Naive B cell (primary cell): ENCODE data around the gene ODAM. TPM values are rescaled to one million over a fixed set of nuclear protein-coding genes. Genes with fewer than 3 reads are reported as not detected.
A peak's percentile ranks its signal among the peaks of the same experiment; 100 is the strongest.
"Not testable (repeated sequence)": the region's sequence is repeated elsewhere in the genome, so short reads cannot be mapped to it uniquely, and the experiment has no call there.

ENCODE experiments used
- ATAC-seq, 2 donors: fragments of 150-1000 bp; cut with Tn5 transposase; 2 replicates each; pipeline ENCODE4 v1.10.0; 2021; ENCODE audit warnings: low read depth in 2 of 2, mild to moderate bottlenecking in 2 of 2, moderate library complexity in 2 of 2
- DNase-seq: peaks from one replicate; pipeline ENCODE4 v3.0.0; 2022
- H3K27ac Mint-ChIP-seq, 6 donors: one replicate each; pipeline ENCODE4 v1.8.0; 2020 to 2022; ENCODE audit warnings: mild to moderate bottlenecking in 6 of 6, mixed read lengths in 6 of 6, moderate library complexity in 5 of 6, inconsistent platforms in 2 of 6
- H3K27me3 Mint-ChIP-seq, 3 donors: one replicate each; pipeline ENCODE4 v1.8.0; 2021 to 2022; ENCODE audit warnings: mixed read lengths in 3 of 3, mild to moderate bottlenecking in 1 of 3
- H3K36me3 Mint-ChIP-seq, 2 donors: one replicate each; pipeline ENCODE4 v1.8.0; 2020 to 2022; ENCODE audit warnings: mixed read lengths in 2 of 2, inconsistent platforms in 1 of 2, mild to moderate bottlenecking in 1 of 2
- H3K4me1 Mint-ChIP-seq, 3 donors: one replicate each; pipeline ENCODE4 v1.8.0; 2020 to 2022; ENCODE audit warnings: mixed read lengths in 3 of 3, inconsistent platforms in 1 of 3, mild to moderate bottlenecking in 1 of 3, moderate library complexity in 1 of 3
- H3K4me3 Mint-ChIP-seq, 8 donors: one replicate each; pipeline ENCODE4 v1.8.0; 2020 to 2022; ENCODE audit warnings: mild to moderate bottlenecking in 8 of 8, mixed read lengths in 8 of 8, moderate library complexity in 8 of 8, inconsistent platforms in 2 of 8
- H3K9me3 Mint-ChIP-seq, 7 donors: one replicate each; pipeline ENCODE4 v1.8.0; 2020 to 2022; ENCODE audit warnings: mixed read lengths in 7 of 7, mild to moderate bottlenecking in 5 of 7, inconsistent platforms in 2 of 7, moderate library complexity in 1 of 7
- polyA plus RNA-seq, 6 donors: library from polyadenylated mRNA; unstranded; fragments of 300-500 nt; fragmentation: Illumina TruSeq; gene quantifications; one replicate each; pipeline ENCODE4 v1.2.3, GENCODE V29; 2021; ENCODE audit warnings: low read depth in 6 of 6

ODAM gene
- polyA plus RNA-seq, 6 donors from 2014 or later = not detected

DNA sequence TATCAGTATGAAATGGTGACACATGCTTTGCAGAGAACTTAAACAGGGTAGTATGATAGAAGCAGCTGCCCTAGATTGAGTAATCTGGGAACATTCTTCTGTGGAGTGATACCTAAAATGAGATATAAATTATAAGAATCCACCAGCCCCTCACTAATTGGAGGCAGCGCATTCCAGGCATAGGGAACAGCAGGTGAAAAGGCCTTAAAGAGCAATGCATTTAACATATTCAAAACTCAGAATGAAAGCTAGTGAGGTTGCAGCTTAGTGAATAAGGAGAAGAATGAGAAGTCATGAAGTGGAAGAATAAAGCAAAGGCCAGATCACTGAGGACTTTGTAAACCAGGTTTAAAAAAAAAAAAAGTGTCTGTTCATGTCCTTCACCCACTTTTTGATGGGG lies 4.9 kb upstream of the ODAM start:
- H3K9me3 Mint-ChIP-seq = peaks cover 0 to 2% (median 0%) of the 10 kb centered on the region in 7 donors
- H3K4me1 Mint-ChIP-seq = no peaks in the 10 kb centered on the region
- H3K36me3 Mint-ChIP-seq = no peaks in the 10 kb centered on the region
- ATAC-seq (no peak), DNase-seq (no peak)
- H3K4me3 Mint-ChIP-seq = no peak overlapping the region
- H3K27ac Mint-ChIP-seq = no peak overlapping the region
- no peaks in the 10 kb centered on the region for H3K27me3 Mint-ChIP-seq

DNA sequence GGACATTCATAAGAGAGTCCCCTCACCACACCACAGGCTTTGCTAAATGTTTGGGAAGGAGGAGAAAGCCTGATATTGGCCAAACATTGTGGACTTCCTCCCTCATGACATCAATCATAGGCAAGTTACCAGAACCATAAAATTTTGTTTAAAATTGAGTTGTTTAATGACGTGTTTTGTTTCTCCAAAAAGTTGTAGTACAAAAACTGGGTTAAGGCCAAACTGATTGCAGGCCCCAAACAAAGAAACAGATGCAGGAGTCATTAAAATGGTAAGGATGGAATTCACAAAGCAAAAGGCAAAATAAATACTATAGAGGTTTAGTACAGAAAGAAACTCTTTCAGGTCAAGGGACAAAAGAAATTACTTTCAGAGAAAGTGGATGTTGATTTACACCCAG lies 3.9 kb upstream of the ODAM start:
- ATAC-seq (no peak), DNase-seq (no peak)
- H3K4me3 Mint-ChIP-seq = no peak overlapping the region
- H3K27ac Mint-ChIP-seq = no peak overlapping the region
- no peaks in the 10 kb centered on the region for H3K4me1 Mint-ChIP-seq
- H3K27me3 Mint-ChIP-seq = no peaks in the 10 kb centered on the region
- H3K36me3 Mint-ChIP-seq = no peaks in the 10 kb centered on the region
- H3K9me3 Mint-ChIP-seq = peaks cover 0 to 2% (median 0%) of the 10 kb centered on the region in 7 donors

GRCh38 chr4:70192895-70193294 lies 2.6 kb upstream of the ODAM start:
- Mint-ChIP-seq H3K27me3 (no peaks in the 10 kb centered on the region), H3K4me3 (peak overlapping the region in 1 of 8 donors; percentile 3), H3K27ac (no peak overlapping the region), H3K9me3 (peaks cover 0 to 2% (median 0%) of the 10 kb centered on the region in 7 donors), H3K4me1 (no peaks in the 10 kb centered on the region), H3K36me3 (no peaks in the 10 kb centered on the region)
- ATAC-seq (no peak), DNase-seq (no peak)

DNA sequence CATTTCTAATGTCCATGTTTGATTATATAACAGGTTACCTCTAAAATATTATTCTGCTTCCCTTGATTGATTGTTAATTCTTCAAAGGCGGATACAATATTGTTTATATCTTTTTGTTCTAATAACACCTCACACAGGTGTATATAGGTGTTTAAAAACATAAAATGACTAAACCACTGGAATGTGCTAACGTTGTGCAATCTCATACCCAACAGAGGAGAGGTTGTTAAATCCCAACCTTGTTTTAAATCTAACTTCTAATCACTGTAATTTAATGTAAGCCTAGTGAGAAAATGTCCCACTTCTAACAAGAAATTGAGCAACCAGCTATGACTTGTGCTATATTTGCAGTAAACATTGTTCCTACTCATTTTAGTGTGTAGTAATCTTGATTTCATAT lies 1.3 kb downstream of the ODAM start:
- no peak overlapping the region for H3K4me3 Mint-ChIP-seq
- DNase-seq (no peak), ATAC-seq (no peak)
- no peak overlapping the region for H3K27ac Mint-ChIP-seq
- H3K9me3 Mint-ChIP-seq = peaks cover 0 to 1% (median 0%) of the 10 kb centered on the region in 7 donors
- no peaks in the 10 kb centered on the region for H3K4me1 Mint-ChIP-seq
- no peaks in the 10 kb centered on the region for H3K27me3 Mint-ChIP-seq
- no peaks in the 10 kb centered on the region for H3K36me3 Mint-ChIP-seq

DNA sequence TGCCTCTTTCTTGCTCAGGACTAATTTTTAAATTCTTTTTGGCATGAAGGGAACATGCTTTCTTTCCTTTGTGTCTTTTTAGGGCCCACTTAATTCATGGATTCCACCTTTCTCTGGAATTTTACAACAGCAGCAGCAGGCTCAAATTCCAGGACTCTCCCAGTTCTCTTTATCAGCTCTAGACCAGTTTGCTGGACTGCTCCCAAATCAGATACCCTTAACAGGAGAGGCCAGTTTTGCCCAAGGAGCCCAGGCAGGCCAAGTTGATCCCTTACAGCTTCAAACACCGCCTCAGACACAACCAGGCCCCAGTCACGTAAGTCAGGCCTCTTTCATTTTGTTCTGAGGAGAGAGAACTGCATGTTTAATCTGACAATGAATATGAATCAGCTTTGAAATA lies 2.3 kb downstream of the ODAM start:
- Mint-ChIP-seq H3K27ac (no peak overlapping the region), H3K9me3 (peaks cover 0 to 1% (median 0%) of the 10 kb centered on the region in 7 donors), H3K4me1 (no peaks in the 10 kb centered on the region), H3K27me3 (no peaks in the 10 kb centered on the region), H3K36me3 (no peaks in the 10 kb centered on the region), H3K4me3 (no peak overlapping the region)
- ATAC-seq = no peak
- DNase-seq = no peak

DNA sequence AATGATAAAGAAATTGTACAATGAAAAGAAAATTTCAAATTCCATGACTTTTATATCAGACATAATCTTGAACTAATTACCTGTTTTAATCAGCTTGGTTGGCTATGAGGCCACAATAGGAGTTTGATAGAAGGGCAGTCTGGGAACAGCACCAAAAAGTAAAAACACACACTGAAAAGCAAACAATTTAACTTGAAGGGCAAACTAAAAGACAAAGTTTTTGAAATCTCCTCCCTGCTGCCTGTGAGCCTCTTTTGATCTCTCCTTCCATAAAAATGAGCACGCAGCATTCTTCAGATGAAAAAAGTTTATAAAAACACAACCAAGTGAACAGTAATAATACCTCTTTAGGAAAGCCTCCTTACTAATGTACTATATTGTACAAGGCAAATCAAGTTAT lies 8.1 kb downstream of the ODAM start:
- Mint-ChIP-seq H3K4me3 (no peak overlapping the region), H3K27me3 (no peaks in the 10 kb centered on the region), H3K9me3 (peaks cover 0 to 5% (median 0%) of the 10 kb centered on the region in 7 donors), H3K36me3 (no peaks in the 10 kb centered on the region), H3K4me1 (no peaks in the 10 kb centered on the region), H3K27ac (no peak overlapping the region)
- no peak for DNase-seq
- no peak for ATAC-seq

DNA sequence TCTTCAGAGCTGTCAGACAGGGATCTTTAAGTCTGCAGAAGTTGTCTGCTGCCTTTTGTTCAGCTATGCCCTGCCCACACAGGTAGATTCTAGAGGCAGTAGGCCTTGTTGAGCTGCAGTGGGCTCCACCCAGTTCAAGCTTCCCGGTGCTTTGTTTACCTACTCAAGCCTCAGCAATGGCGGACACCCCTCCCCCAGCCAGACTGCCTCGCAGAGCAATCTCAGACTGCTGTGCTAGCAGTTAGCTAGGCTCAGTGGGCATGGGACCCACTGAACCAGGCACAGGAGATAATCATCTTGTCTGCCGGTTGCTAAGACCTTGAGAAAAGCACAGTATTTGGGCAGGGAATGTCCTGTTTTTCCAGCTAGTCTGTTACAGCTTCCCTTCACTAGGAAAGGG lies 17.2 kb downstream of the ODAM start:
- not testable (repeated sequence) for DNase-seq, H3K27me3 Mint-ChIP-seq, H3K36me3 Mint-ChIP-seq, H3K27ac Mint-ChIP-seq, H3K4me1 Mint-ChIP-seq, ATAC-seq, H3K4me3 Mint-ChIP-seq
- peaks cover 0 to 14% (median 9%) of the 10 kb centered on the region in 7 donors for H3K9me3 Mint-ChIP-seq

- not testable (repeated sequence) for H3K4me1 Mint-ChIP-seq, DNase-seq, H3K36me3 Mint-ChIP-seq, H3K4me3 Mint-ChIP-seq, H3K9me3 Mint-ChIP-seq, ATAC-seq, H3K27ac Mint-ChIP-seq, H3K27me3 Mint-ChIP-seq
These were observed 20.6 kb downstream of the ODAM start for GRCh38 chr4:70216109-70216508.

DNA sequence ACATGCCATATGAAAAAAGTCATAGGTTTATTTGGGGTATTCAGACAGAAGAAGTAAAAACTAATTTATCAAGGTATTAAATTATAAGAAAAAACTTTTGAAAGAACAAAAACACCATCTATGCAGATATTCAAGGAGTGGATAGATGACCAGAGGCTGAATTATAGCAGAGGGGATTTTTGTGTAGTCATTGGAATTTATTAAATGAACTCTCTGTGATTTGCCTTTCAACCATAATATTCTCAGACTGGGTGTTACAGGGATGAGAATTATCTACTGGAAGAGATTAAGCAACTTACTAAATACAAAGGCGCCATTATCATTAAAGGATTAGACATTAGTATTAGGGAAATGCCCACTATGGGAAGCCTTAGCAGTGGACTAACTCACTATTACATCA lies 21.0 kb downstream of the ODAM start:
- DNase-seq, H3K4me3 Mint-ChIP-seq, H3K27ac Mint-ChIP-seq, H3K9me3 Mint-ChIP-seq, ATAC-seq, H3K27me3 Mint-ChIP-seq, H3K4me1 Mint-ChIP-seq, H3K36me3 Mint-ChIP-seq: not testable (repeated sequence)

DNA sequence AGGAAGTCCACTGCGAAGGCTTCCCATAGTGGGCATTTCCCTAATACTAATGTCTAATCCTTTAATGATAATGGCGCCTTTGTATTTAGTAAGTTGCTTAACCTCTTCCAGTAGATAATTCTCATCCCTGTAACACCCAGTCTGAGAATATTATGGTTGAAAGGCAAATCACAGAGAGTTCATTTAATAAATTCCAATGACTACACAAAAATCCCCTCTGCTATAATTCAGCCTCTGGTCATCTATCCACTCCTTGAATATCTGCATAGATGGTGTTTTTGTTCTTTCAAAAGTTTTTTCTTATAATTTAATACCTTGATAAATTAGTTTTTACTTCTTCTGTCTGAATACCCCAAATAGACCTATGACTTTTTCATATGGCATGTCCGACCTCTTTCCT lies 25.9 kb downstream of the ODAM start:
- DNase-seq, H3K4me3 Mint-ChIP-seq, H3K27me3 Mint-ChIP-seq, H3K9me3 Mint-ChIP-seq, H3K4me1 Mint-ChIP-seq, H3K27ac Mint-ChIP-seq, ATAC-seq, H3K36me3 Mint-ChIP-seq: not testable (repeated sequence)

DNA sequence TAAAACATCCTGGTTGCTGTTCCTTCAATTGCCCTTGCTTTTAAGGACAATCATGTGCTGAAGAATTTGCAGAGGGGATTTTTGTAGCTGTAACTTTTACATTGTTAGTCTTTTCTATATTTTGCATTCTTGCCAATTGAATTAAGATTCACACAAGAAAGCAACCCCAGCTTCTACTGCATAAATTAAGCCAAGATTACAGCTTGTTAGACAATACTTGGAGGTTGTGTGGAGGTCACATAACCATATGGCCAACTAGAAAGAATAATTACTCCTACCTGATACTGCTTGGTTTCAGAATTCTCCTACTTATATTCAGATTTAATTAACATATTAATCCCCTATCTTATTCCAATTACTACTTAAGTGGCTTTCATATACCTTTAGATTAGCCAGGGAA lies 26.3 kb downstream of the ODAM start:
- DNase-seq, H3K36me3 Mint-ChIP-seq, H3K27ac Mint-ChIP-seq, H3K4me3 Mint-ChIP-seq, H3K4me1 Mint-ChIP-seq, H3K9me3 Mint-ChIP-seq, ATAC-seq, H3K27me3 Mint-ChIP-seq: not testable (repeated sequence)

- Mint-ChIP-seq H3K27ac (no peak within 1 kb of the TSS), H3K27me3 (no peaks in the 10 kb centered on the region), H3K4me1 (no peaks in the 10 kb centered on the region), H3K9me3 (peaks cover 0 to 2% (median 0%) of the 10 kb centered on the region in 7 donors), H3K4me3 (no peak within 1 kb of the TSS), H3K36me3 (no peaks in the 10 kb centered on the region)
- DNase-seq (no peak), ATAC-seq (no peak)
These were observed 30.3 kb downstream of the ODAM start, which contains the start of gene FDCSP for GRCh38 chr4:70225824-70226223. Gene FDCSP, plus strand, starts transcription at chr4:70226124. Its CDS starts 5,071 bp downstream, at chr4:70231195.

- Mint-ChIP-seq H3K4me1 (no peaks in the 10 kb centered on the region), H3K27me3 (no peaks in the 10 kb centered on the region), H3K9me3 (no peaks in the 10 kb centered on the region), H3K36me3 (no peaks in the 10 kb centered on the region), H3K27ac (no peak overlapping the region), H3K4me3 (no peak overlapping the region)
- DNase-seq (no peak), ATAC-seq (no peak)
These were observed 40.6 kb downstream of the ODAM start for GRCh38 chr4:70236125-70236524.

DNA sequence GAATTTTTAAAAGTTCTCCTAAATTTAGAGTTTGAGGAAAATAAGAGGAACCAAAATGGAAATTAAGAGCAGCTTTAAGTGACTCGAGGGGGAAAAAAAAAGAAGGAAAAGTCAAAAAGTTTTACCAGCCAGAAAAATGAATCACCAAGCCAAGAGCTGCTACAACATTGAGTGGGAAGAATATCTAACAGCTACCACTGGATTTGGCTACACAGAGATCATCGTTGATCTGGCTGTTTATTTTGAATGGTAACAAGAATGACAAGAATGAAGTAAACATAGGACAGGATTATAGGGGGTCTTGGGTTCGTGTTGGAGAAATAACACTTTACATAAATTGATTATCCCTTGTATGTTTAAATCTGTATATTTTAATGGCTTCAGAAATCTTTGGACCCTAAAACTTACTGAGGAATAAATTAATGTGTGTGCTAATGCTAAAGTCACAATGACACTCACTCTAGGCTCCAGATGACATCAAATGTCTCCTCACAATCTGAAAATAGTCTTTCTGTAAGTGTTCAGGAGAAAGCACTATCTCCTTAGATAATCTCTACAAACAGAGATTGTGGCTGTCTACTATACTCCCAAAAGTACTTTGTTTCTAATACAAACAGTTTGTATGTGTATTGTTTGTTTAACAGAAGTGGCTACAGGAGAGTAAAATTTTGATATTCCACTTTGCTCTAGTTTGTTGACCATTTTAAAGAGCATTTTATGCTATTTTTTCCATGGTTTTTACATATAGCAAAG lies 43.8 kb downstream of the ODAM start:
- H3K4me3 Mint-ChIP-seq = no peak overlapping the region
- H3K36me3 Mint-ChIP-seq = no peaks in the 10 kb centered on the region
- H3K27ac Mint-ChIP-seq = no peak overlapping the region
- H3K4me1 Mint-ChIP-seq = no peaks in the 10 kb centered on the region
- ATAC-seq (no peak), DNase-seq (no peak)
- no peaks in the 10 kb centered on the region for H3K27me3 Mint-ChIP-seq
- H3K9me3 Mint-ChIP-seq = no peaks in the 10 kb centered on the region
